Measurements from ENCODE around the gene TRIM7.

The TRIM7 gene

DNA sequence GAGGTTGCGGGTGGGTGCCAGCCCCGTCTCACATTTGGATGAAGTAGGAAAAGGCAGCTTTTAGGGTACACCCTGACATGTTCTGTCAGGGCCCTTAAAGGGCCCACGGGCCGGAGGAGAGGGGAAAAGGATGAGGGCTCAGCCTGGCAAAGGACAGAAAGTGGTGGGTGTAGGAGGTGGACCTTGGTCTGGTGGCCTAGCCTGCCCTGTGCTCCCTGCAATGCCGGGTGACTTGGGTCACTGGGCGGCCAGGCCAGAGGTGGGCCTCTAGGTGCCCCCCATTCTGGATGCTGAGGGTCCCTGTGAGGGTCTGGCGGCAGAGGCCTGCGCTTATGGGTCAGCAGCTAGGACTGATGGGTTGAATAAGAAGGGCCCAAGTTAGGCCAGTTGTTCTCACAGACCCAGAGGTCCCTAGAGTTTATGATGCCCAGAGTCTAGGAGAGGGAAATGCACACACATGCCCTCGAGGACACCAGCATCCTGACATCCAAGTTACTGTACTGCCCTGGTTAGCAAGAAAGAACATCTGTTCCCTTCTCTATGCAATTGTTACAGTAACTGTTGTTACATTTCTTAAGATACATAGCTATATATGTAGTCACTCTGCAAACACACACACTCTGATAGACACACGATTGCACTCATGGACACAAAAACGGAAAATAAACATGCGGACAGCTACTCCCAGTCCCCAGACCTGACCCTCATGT is 12.5 kb downstream of the TRIM7 start:
- in situ Hi-C loops (cut with MboI; ENCODE audit: low sequenced_read_pairs, unreplicated experiment) = no loop called here
- TF ChIP-seq, protein P1, sequence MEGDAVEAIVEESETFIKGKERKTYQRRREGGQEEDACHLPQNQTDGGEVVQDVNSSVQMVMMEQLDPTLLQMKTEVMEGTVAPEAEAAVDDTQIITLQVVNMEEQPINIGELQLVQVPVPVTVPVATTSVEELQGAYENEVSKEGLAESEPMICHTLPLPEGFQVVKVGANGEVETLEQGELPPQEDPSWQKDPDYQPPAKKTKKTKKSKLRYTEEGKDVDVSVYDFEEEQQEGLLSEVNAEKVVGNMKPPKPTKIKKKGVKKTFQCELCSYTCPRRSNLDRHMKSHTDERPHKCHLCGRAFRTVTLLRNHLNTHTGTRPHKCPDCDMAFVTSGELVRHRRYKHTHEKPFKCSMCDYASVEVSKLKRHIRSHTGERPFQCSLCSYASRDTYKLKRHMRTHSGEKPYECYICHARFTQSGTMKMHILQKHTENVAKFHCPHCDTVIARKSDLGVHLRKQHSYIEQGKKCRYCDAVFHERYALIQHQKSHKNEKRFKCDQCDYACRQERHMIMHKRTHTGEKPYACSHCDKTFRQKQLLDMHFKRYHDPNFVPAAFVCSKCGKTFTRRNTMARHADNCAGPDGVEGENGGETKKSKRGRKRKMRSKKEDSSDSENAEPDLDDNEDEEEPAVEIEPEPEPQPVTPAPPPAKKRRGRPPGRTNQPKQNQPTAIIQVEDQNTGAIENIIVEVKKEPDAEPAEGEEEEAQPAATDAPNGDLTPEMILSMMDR (IDR thresholded peaks at IDR 0.05; ENCODE audit: borderline replicate concordance, control extremely low read depth, extremely low read depth, insufficient read depth, missing control alignments) = no peak
- DNase-seq (ENCODE audit: low spot score) = no peak

DNA sequence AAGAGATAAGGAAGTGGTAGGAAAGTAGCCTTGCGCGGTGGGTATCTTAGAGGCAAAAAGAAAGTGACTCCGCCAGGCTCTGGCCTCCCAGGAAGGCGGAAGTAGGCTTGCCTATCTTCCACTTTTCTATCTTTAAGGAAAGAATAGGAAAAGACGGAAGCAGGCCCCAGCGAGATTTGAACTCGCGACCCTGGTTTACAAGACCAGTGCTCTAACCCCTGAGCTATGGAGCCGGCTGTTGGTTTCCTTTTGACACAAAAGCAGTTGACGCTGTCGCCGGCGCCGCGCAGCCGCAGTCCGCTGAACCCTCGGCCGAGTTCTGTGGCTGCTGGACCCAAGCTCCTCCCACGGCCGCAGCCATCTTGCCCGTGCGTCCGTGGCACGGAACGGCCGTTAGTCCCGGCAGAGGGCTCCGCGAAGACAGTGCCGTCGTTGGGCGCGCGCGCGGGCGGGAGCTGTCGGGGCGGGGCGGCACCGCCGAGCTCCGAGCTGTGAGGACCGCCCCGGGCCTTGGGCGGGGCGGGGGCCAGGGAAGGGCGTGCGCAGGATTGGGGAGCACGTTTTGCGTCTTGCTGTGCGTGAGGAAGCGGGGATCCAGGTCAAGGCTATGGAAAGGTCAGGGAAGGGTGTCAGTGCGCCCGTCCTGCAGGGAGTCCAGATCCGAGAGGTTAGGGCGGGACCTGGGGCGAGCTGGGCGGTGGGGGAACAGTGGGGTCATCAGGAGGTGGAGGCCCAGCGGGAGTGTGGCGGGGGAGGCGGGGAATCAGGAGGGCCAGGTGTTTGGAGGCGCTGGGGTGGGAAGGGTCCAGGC is 13.3 kb downstream of the TRIM7 start:
- DNase-seq (ENCODE audit: low spot score) = peak; percentile 95
- in situ Hi-C loops (cut with MboI; ENCODE audit: low sequenced_read_pairs, unreplicated experiment) = no loop called here
- TF ChIP-seq, protein P1 (IDR thresholded peaks at IDR 0.05; ENCODE audit: borderline replicate concordance, control extremely low read depth, extremely low read depth, insufficient read depth, missing control alignments) = no peak

DNA sequence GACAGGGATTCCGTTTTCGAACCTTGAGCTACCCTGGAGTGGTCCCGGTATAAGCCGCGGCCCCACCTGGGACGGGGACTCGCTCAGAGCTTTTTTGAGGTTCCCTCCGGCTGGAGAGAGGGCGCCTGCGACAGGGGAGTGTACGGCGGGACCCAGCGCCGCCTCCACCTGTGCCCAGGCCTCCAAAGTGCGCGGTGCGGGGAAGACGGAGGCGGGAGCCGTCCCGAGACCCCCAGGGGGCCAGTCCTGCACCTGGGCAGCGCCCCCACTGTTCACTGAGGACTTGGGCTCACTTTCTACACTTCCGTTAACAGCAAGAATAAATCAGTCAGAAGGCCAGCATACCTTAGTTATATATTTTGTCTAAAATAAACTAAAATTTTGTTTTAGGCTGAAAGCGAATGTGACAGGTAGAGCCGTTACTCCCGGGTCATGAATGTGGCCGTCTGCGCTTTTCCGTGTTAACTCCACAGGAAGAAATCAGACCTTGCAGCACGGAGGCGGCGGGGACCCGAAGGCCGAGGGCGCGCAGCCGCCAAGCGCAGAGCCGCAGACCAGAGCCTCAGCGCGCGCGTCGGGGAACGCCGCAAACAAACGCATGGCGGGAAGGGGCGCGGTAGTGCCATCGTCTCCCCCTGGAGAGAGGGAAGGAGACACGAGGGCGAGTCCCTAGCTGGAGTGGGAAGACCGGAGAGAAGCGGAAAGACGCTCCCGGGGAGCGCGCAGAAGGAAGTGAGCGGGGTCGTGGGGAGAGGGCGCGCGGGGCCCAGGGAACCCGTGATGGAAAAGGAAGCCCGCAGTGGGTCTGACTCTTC is 14.1 kb downstream of the TRIM7 start:
- DNase-seq (ENCODE audit: low spot score) = peak; percentile 36
- in situ Hi-C loops (cut with MboI; ENCODE audit: low sequenced_read_pairs, unreplicated experiment) = no loop called here
- TF ChIP-seq, protein P1 (IDR thresholded peaks at IDR 0.05; ENCODE audit: borderline replicate concordance, control extremely low read depth, extremely low read depth, insufficient read depth, missing control alignments) = peak; percentile 51

DNA sequence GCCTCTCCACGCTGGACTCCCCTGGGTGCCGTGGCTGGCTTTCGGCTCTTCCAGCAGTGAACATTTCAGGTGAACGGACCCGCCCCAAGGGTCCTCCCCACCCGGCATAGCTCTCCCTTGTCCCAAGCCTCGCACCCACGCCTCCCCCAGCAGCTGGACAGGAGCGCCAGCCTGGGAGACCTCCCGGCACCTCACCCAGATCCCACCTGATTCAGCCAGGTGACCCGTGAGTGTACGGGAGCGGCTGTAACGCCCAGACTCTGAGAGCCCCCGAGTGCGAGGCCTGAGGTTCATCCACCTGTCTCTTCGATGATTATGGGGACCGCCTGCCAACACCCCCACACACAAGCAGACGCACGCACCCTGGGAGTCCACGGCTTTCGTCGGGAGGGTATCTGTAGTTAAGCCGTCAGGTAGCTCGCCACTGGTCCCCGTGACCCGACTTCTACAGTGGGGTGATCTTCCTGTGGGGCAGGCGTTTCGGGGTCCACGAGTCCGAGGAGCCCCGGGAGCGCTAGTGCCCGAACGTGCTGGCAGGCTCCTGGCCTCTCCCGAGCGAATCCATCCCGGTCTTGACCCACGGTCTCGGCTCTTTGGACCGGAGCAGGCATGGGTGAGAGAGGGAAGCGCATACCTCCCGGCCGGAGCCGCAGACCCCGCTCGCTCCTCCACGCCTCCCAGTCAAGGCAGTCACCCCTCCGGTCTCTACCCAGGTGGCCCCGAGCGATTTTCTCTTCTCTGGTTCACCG is 14.9 kb downstream of the TRIM7 start:
- TF ChIP-seq, protein P1 (IDR thresholded peaks at IDR 0.05; ENCODE audit: borderline replicate concordance, control extremely low read depth, extremely low read depth, insufficient read depth, missing control alignments) = no peak
- in situ Hi-C loops (cut with MboI; ENCODE audit: low sequenced_read_pairs, unreplicated experiment) = no loop called here
- no peak for DNase-seq (ENCODE audit: low spot score)

DNA sequence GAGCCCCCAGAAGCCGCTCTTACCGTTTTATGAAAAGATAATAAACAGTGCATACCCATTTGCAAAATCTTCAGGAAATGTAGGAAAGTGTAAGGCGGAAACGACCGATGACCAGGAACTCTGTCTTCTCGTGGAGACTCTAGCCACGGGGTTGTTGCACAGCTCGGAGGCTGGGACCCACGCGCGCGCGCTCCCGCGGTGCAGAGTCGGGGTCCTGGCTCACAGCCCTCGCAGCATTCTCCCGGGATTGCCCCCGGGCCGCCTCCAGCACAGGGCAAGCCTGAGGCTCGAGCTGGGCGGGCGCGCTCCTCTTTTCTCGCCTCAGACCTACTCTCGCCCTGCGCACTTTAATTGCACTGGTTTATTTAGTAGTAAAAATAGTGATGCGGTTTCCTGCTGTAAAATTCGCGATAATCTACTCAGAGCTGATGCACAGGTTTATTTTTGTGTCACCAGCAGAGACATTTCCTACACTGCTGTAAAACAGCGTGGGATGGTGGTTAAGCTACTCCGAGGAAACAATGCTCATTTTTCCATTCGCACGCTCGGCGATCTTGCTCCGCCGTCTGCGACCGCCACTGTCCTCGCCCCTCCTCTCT is 15.5 kb downstream of the TRIM7 start:
- in situ Hi-C loops (cut with MboI; ENCODE audit: low sequenced_read_pairs, unreplicated experiment) = no loop called here
- TF ChIP-seq, protein P1 (IDR thresholded peaks at IDR 0.05; ENCODE audit: borderline replicate concordance, control extremely low read depth, extremely low read depth, insufficient read depth, missing control alignments) = no peak
- DNase-seq (ENCODE audit: low spot score) = peak; percentile 52

Measured in GM13976 (cell line).